Hepatic stellate cell (primary cell): ENCODE measurements around the gene CTNNBIP1.
A peak's percentile ranks its signal among the peaks of the same experiment; 100 is the strongest.

ENCODE experiments used
- DNase-seq: peaks from one replicate; pipeline ENCODE4 v3.0.0; 2011; ENCODE audit warnings: low spot score

The CTNNBIP1 gene

GRCh38 chr1:9904596-9904995 is 5.5 kb downstream of the CTNNBIP1 start:
- no peak for DNase-seq

- DNase-seq = no peak
Measured at GRCh38 chr1:9903801-9904527, 6.1 kb downstream of the CTNNBIP1 start.

GRCh38 chr1:9902060-9902452 is 8.0 kb downstream of the CTNNBIP1 start:
- no peak for DNase-seq

- DNase-seq = no peak
Measured at GRCh38 chr1:9901148-9902059, 8.7 kb downstream of the CTNNBIP1 start.

- no peak for DNase-seq
Measured at GRCh38 chr1:9900142-9901043, 9.7 kb downstream of the CTNNBIP1 start.

- no peak for DNase-seq
Measured at GRCh38 chr1:9894115-9894514, 16.0 kb downstream of the CTNNBIP1 start.

GRCh38 chr1:9892563-9893528 is 17.2 kb downstream of the CTNNBIP1 start:
- DNase-seq = peak; percentile 79

GRCh38 chr1:9891207-9891606 is 18.9 kb downstream of the CTNNBIP1 start:
- no peak for DNase-seq

- DNase-seq = peak; percentile 91
Measured at GRCh38 chr1:9890224-9890731, 19.8 kb downstream of the CTNNBIP1 start.

- DNase-seq = no peak
Measured at GRCh38 chr1:9889411-9889810, 20.7 kb downstream of the CTNNBIP1 start.

GRCh38 chr1:9888886-9889285 is 21.2 kb downstream of the CTNNBIP1 start:
- DNase-seq = no peak

GRCh38 chr1:9887070-9887469 is 23.0 kb downstream of the CTNNBIP1 start:
- DNase-seq = no peak

- no peak for DNase-seq
Measured at GRCh38 chr1:9886092-9886742, 23.9 kb downstream of the CTNNBIP1 start.

GRCh38 chr1:9884805-9885204 is 25.3 kb downstream of the CTNNBIP1 start:
- DNase-seq = no peak

GRCh38 chr1:9883585-9884449 is 26.3 kb downstream of the CTNNBIP1 start:
- DNase-seq = no peak

- DNase-seq = no peak
Measured at GRCh38 chr1:9882945-9883303, 27.1 kb downstream of the CTNNBIP1 start.

GRCh38 chr1:9882296-9882944 is 27.6 kb downstream of the CTNNBIP1 start:
- no peak for DNase-seq

GRCh38 chr1:9881838-9882249 is 28.2 kb downstream of the CTNNBIP1 start:
- DNase-seq = peak; percentile 76

GRCh38 chr1:9878404-9878803 is 31.7 kb downstream of the CTNNBIP1 start:
- DNase-seq = no peak
